NCI-H2081 treated with DMSO at 0.1 percent for 48 hours (cell line): Measurements from ENCODE around the gene PXMP2.
A peak's percentile ranks its signal among the peaks of the same experiment; 100 is the strongest.
"Not testable (repeated sequence)": the region's sequence is repeated elsewhere in the genome, so short reads cannot be mapped to it uniquely, and the experiment has no call there.

ENCODE experiments used
- DNase-seq: peaks from one replicate; lab custom pipeline; 2025; lab: John Stamatoyannopoulos, UW

The PXMP2 gene

DNA sequence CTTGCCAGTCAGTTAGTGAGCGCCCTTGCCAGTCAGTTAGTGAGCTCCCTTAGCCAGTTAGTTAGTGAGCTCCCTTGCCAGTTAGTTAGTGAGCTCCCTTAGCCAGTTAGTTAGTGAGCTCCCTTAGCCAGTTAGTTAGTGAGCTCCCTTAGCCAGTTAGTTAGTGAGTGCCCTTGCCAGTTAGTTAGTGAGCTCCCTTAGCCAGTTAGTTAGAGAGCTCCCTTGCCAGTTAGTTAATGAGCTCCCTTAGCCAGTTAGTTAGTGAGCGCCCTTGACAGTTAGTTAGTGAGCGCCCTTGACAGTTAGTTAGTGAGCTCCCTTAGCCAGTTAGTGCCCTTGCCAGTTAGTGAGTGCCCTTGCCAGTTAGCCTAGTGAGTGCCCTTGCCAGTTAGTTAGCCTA is 7.5 kb downstream of the PXMP2 start:
- not testable (repeated sequence) for DNase-seq

DNA sequence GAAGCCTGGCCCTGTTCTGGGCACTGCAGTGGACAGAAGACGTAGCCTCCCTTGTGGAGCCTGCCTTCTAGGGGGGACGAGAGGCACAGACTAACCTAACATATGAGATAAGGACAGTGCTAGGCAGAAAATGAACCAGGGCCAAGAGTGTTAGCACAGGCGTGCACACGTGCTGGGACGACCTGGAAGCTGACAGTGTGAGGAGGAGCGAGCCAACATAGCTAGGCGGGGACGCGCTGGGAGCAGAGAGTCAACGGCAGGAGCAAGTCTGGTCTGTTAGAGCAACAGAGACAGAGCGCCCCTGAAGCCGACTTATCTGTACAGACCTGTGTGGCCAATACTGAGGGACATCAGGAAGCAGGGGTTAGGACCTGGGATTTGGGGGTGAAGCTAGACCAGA is 8.0 kb downstream of the PXMP2 start:
- no peak for DNase-seq

DNA sequence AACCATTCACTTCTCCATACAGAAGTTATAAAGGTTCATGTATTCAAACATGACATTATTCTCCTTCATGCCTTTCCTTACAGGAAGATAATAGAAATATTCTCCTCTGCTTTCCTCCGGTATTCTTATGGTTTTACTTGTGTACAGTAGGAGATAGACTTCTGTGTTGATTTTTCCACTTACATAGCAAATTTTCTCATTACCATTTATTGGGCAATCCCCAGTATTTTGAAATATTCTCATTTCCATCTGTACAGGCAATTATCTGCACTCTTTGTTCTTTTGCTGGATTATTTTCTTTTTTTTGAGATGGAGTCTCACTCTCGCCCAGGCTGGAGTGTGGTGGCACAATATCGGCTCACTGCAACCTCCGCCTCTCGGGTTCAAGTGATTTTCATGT is 11.0 kb downstream of the PXMP2 start:
- DNase-seq = no peak

DNA sequence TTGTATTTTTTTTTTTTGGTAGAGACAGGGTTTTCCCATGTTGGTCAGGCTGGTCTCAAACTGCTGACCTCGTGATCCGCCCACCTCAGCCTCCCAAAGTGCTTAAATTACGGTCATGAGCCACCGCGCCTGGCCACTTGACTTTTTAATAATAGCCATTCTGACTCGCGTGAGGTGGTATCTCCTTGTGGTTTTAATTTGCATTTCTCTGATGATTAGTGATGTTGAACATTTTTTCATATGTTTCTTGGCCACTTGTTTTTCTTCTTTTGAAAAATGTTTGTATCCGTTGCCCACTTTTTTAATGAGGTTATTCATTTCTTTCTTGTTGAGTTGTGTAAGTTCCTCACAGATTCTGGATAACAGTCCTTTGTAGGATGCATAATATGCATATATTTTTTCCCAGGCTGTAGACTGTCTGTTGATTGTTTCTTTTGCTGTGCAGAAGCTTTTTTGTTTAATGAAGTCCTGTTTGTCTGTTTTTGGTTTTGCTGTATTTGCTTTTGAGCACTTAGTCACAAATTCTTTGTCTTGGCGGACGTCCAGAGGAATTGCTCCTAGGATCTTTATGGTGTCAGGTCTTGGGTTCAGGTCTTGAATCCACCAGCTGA is 12.9 kb downstream of the PXMP2 start:
- DNase-seq = no peak

DNA sequence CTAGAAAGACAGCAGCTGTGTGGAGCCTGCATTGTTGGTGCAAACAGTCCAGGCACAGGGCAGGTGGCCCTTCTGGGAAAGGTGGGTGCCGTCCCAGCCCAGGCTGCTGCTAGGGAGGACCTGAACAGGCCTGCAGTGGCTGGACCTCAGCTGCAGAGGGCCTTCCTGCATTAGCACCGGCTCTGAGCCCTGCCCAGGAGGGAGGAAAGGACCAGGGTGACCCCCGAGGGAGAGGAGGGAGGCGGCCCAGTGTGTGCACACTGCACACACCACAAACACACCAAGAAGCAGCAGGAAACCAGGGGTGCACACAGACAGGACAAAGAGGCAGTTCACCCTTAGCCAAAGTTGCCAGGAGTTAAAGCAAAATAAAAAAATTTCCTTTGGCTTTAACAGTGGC is 15.3 kb downstream of the PXMP2 start:
- DNase-seq = no peak

DNA sequence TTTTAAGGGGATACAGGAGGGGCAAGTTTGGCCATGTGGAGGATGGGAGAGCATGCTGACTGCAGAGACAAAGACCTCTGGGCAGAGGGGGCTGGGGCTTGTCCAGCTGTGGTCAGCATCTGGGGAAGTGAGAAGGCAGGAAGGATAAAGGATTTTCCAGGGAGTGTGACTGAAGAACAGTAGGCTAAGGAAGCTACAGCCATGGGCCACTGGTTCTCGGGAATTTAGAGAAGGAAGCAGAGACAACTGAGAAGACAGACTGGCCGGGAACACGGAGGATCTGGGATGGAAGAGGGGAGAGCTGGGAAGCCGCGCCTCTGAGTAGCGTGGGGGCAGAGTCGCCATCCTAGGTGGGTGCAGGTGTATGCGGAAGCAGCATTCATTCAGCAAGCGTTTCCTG is 16.3 kb downstream of the PXMP2 start:
- no peak for DNase-seq

DNA sequence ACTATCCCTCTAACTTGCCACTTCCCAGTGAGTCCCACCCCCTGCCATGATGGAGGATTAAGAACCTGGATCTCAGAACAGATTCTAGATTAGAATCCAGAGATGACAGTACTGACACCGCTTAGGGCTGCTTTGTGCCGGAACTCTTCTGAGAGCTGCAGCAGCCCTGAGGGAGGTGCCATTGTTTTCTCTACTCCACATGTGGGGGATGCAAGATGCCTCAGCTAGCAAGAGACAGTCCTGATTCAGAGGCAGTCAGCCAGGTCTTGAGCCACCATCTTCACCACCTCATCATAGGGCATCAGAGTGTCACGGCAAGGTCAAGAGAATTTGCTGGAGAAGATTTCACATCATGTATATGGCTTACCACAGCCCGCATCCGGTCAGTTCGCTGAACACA is 19.9 kb downstream of the PXMP2 start:
- no peak for DNase-seq

DNA sequence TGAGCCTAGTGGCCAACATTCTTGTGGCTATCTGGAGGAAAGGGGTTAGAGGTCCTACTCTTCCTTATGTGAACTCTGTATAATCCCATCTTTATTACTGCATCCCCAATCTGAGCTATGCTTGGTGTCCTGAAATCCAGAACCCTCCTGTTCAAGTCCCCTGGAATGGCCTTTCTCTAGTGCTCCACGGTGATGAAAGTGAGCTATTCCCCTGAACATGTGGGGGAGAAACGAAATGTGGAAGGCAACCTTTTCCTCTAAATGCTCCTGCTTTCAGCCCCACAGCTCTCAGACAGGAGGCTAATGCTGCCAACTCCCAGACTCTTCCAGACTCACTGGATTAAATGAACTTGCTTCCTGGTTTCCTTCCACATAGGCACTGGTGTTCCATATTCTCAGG is 20.8 kb downstream of the PXMP2 start:
- DNase-seq = no peak

DNA sequence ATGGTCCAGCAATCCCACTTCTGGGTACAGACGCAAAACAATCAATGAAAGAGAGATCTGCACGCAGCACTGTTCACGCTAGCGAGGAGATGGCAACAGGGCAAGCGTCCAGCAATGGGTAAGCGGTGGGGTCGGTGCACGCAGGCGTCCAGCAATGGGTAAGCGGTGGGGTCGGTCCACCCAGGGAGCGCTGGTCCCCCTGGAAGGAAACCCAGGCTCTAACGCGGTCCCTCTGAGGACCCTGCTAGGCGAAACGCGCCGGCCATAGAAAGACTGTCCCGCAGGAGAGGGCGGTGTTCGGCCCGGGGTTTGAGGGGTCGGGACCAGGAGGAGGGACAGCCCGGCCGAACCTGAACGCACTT is 22.6 kb downstream of the PXMP2 start:
- no peak for DNase-seq

DNA sequence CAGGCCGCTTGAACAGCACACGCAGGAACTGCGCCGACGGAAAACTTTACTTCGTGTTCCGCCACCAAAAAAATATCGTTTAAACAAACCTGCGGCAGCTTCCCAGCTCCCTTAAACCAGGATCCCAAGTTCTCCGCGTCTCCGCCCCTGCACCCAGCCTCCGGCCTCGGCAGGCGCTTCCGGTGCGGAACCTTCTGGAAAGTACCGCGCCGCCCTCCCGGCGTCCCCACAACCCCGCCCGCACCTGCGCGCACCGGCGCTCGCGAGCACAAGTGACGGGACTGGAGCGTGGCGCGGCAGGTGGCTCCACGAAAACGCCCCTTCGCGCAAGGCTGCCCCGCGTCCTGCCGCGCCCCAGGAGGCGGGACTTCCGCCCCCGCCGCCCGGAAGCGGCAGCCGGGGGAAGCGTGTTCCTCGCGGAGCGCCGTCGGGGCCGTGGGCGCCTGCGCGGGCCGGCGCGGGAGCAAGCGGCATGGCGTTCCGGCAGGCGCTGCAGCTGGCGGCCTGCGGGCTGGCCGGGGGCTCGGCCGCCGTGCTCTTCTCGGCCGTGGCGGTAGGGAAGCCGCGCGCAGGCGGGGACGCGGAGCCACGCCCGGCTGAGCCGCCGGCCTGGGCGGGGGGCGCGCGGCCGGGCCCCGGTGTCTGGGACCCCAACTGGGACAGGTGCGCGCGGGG is 23.2 kb downstream of the PXMP2 start, which contains the start of gene PGAM5:
PGAM5 (plus strand) TSS at position 438 of the 675 bp plus-strand sequence; CDS start at position 473, 35 bp downstream.
- DNase-seq = peak; percentile 50

DNA sequence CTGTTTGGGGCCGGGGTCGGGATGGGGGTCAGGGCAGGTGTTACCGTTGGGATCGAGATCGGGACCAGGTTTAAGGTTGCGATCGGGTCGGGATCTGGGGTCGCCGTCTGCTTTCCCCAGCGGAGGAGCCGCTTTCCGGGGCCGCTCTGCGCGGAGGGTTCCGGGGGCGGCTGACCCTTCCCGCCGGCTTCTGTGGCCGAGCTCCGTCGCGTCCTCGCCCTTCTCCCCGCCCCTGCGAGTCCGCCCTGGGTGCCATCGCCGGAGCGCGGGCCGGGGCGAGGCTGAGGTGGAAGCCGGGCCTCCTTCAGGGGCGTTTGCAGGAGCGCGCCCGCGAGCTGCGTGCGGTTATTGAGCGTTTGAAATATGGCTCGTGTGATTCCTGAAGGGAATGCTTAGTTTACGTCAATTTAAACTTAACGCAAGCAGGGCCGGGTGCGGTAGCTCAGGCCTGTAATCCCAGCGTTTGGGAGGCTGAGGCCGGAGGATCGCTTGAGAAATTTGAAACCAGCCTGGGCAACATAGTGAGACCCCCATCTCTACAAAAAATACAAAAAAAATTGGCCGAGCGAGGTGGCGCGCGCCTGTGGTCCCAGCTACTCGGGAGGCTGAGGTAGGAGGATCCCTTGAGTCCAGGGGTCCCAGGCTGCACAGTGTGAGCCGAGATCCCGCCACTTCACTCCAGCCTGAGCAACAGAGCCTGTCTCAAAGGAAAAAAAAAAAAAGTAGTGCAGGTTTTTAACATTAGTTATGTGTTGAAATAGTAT is 23.9 kb downstream of the PXMP2 start:
- no peak for DNase-seq

DNA sequence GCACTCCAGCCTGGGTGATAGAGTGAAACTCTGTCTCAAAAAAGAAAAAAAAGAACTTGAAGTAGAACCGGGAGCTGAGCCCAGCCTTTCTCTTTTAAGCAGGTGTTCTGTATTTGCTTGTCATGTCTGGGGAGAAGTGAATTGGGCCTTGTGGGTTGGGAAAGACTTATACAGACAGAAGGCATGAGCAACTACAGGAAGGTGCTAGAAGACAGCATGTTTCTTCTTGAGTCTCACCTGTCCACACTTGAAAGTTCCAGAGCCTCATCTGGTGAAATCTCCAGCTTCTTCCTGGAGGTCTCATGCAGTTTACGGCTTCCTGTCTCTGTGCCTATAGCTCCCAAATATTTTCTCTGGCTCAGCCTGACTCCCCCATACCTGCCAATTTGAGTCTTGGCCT is 25.7 kb downstream of the PXMP2 start:
- no peak for DNase-seq

DNA sequence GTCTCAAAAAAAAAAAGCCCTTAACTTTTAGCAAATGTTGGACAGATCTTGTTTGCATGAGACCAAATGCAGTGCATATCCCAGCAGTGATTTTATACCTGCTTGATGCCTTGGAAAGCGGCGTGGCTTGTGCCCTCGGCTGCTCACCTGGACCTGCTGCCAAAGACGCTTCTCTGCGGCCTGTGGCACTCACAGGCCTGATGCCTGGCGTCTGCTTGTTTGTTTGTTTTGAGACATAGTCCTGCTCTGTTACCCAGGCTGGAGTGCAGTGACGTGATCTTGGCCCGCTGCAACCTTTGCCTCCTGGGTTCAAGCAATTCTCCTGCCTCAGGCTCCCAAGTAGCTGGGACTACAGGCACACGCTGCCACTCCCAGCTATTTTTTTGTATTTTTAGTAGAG is 28.5 kb downstream of the PXMP2 start:
- DNase-seq = no peak

DNA sequence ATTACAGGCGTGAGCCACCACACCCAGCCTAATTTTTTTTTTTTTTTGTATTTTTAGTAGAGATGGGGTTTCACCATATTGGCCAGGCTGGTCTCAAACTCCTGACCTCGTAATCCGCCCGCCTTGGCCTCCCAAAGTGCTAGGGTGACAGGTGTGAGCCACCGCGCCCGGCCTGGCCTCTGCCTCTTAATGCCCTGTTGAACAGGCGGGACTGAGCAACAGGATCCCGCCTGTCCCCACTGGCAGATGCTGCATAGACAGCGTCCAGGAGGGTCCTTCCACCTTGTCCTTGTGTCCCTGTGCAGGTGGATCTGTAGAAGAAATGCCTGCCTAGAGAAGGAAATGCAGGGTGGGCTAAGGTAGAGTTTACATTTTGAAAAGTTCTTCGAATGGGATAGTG is 29.0 kb downstream of the PXMP2 start:
- no peak for DNase-seq

DNA sequence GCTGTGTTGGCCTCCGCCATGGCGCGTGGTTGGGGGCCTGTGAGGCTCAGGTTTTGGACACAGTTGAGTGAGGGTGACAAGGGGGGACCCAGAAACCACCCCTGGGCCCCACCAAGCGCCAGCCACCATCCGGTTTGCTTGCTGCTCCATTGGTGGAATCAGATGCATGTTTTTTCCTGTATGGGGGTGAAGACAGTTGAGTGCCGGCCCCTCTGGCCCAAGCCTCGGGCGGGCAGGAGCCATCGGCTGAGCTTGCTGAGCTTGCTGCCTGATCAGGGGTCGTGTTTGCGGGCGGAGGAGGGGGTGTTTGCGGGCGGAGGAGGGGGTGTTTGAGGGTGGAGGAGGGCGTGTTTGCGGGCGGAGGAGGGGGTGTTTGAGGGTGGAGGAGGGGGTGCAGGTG is 29.6 kb downstream of the PXMP2 start:
- no peak for DNase-seq

DNA sequence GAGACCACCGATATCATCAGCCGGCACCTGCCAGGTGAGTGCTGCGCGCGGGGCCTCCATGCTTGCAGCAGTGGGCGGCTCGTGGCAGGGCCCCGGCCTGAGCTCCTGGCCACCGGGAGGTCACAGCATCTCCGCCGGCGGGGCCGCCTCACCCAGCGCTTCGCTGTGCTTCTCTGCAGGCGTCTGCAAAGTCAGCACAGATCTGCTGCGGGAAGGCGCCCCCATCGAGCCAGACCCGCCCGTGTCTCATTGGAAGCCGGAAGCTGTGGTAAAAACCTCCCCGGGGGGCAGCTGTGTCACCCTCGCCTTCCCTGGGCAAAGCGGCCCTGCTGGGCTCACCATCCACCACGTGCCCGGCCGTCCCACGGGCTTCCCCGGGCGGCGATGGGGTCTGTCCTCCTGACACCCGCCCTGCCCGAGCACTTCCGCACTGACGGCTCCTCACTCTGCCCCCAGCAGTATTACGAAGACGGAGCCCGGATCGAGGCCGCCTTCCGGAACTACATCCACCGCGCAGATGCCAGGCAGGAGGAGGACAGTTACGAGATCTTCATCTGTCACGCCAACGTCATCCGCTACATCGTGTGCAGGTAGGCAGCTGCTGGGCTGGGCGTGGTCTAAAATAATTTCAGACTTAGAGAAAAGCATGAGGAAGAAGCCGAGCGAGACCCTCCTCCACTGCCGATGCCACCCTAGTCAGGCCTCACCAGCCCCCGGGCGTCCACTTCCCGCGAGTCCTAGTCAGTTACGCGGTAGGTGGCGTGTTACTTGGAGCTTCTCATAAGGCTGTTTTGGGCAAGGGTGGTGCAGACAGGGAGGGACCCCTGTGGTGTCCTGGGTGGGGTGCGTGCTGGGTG is 30.4 kb downstream of the PXMP2 start:
- no peak for DNase-seq

DNA sequence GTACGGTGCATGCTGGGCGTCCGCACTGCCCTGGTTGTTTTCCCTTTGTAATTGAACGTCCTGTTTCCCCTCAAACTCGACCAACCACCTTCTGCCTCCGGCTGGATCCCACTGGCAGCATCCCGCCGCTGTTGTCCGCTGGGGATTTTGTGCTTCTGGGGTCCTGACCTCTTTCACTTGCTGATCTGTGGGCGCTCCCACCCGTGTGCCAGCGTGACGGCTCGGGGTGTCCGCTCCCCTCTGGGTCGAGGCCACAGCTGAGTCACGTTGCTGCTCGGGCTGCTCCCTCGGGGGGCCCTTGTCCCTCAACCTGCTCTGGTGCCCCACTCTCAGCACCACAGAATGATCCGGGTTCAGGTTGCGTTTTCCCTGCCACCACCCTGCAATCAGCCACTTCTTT is 31.3 kb downstream of the PXMP2 start:
- DNase-seq = no peak

DNA sequence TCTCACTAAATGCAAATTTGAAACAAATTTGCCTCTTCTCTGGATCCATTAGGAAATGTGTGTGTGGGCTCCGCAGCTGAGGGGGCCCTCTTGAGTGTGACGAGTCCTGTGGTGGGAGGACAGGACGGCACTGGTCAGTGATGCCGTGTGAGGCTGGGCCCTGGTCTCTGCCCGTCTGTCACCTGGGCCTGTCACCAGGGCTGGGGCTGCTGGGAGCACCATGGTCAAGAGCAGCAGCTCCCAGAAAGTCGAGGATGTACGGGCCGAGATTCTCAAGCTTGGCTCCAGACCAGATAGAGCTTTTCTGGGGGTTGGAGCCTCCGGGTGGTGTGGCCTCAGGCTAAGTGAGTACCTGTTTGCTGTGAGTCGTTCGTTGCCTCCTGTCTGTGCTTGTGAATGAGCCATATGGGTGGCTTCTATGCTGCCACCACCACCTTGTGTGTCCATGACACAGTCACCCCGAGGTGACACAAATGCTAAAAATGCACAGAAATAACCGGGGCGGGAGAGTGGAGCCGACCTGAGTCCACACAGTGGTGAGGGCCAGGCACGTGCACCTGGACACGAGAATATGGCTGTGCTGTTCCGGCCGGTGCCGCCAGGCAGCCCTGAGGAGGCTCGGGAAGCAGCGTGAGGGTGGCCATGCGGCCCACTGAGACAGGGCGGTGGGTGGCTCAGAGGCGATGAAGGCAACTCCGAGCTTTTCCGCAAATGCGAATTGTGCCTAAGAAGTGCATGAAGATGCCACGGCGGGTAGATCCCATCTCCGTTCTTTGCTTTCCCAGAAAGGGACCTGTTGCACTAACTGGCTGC is 32.0 kb downstream of the PXMP2 start:
- no peak for DNase-seq

DNA sequence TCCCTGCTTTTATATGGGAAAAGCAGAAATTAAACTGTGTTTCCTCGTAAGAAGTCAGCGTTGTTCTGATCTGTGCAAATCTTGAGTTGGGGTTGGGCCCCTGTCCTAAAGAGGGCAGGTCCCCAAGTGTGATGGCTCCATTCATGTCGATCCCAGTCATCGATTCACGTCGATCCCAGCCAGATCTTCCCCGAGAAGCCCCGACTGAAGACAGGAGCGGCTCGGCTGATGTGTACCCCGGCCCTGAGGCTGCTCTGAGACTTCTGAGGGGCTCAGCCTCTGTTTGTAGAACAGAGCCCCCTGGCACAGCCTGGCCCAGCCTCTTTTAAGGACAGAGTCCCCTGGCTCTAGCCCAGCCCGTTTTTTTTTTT is 32.6 kb downstream of the PXMP2 start:
- no peak for DNase-seq

DNA sequence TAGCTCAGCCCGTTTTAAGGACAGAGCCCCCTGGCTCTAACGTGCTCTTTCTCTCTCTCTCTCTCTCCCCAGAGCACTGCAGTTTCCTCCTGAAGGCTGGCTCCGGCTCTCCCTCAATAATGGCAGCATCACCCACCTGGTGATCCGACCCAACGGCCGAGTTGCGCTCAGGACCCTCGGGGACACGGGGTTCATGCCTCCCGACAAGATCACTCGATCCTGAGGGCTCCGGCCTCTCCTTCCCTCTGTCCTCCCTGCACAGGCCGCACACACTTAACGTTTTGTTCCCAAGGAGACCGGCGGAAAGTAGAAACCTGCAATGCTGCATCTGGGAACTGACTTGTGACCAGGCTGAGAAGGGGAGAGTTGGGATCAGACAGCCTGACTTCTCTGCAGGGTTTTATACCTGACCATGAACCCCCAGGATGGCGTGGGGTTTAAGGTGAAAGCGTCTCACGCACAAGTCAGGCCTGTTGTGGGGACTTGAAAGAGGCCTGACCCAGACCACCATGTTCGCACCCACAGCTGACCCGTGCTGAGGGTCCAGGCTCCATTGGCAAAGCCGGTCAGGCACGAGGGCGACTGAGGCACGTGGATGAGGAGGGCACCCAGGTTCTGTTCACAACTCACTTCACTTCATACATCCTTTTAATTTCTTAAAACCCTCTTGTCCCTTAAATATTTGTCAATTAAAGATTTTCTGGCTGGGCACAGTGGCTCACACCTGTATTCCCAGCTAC is 33.4 kb downstream of the PXMP2 start:
- DNase-seq = no peak
